ENCODE results near the gene SLC6A18.

Gene SLC6A18

GRCh38 chr5:1241509-1242080 lies 16.4 kb downstream of the SLC6A18 start:
- Mint-ChIP-seq H3K36me3 (no peaks in the 10 kb centered on the region), H3K27ac (no peak overlapping the region), H3K27me3 (peaks cover 1% of the 10 kb centered on the region), H3K4me1 (ENCODE audit: low read depth) (no peaks in the 10 kb centered on the region), H3K4me3 (no peak overlapping the region), H3K9me3 (ENCODE audit: low read depth) (no peaks in the 10 kb centered on the region)

- Mint-ChIP-seq H3K9me3 (ENCODE audit: low read depth) (no peaks in the 10 kb centered on the region), H3K27ac (no peak overlapping the region), H3K36me3 (no peaks in the 10 kb centered on the region), H3K27me3 (peaks cover 4% of the 10 kb centered on the region), H3K4me1 (ENCODE audit: low read depth) (no peaks in the 10 kb centered on the region), H3K4me3 (no peak overlapping the region)
Measured at GRCh38 chr5:1242733-1243486, 17.7 kb downstream of the SLC6A18 start.

GRCh38 chr5:1243487-1244130 lies 18.4 kb downstream of the SLC6A18 start:
- Mint-ChIP-seq H3K27me3 (peaks cover 4% of the 10 kb centered on the region), H3K36me3 (no peaks in the 10 kb centered on the region), H3K4me3 (no peak overlapping the region), H3K9me3 (ENCODE audit: low read depth) (no peaks in the 10 kb centered on the region), H3K27ac (no peak overlapping the region), H3K4me1 (ENCODE audit: low read depth) (no peaks in the 10 kb centered on the region)

- H3K9me3 Mint-ChIP-seq (ENCODE audit: low read depth), result no peaks in the 10 kb centered on the region
- H3K27ac Mint-ChIP-seq, result no peak overlapping the region
- peaks cover 4% of the 10 kb centered on the region for H3K27me3 Mint-ChIP-seq
- no peak overlapping the region for H3K4me3 Mint-ChIP-seq
- H3K4me1 Mint-ChIP-seq (ENCODE audit: low read depth), result no peaks in the 10 kb centered on the region
- no peaks in the 10 kb centered on the region for H3K36me3 Mint-ChIP-seq
Measured at GRCh38 chr5:1244255-1244654, 19.1 kb downstream of the SLC6A18 start.

- Mint-ChIP-seq H3K27me3 (peaks cover 4% of the 10 kb centered on the region), H3K4me3 (no peak overlapping the region), H3K9me3 (ENCODE audit: low read depth) (no peaks in the 10 kb centered on the region), H3K36me3 (no peaks in the 10 kb centered on the region), H3K27ac (no peak overlapping the region), H3K4me1 (ENCODE audit: low read depth) (no peaks in the 10 kb centered on the region)
Measured at GRCh38 chr5:1244976-1245375, 19.8 kb downstream of the SLC6A18 start.

- H3K27ac Mint-ChIP-seq, result no peak overlapping the region
- no peak overlapping the region for H3K4me3 Mint-ChIP-seq
- peaks cover 4% of the 10 kb centered on the region for H3K27me3 Mint-ChIP-seq
- H3K36me3 Mint-ChIP-seq, result no peaks in the 10 kb centered on the region
- no peaks in the 10 kb centered on the region for H3K4me1 Mint-ChIP-seq (ENCODE audit: low read depth)
- H3K9me3 Mint-ChIP-seq (ENCODE audit: low read depth), result no peaks in the 10 kb centered on the region
Measured at GRCh38 chr5:1245905-1246576, 20.9 kb downstream of the SLC6A18 start.

- no peaks in the 10 kb centered on the region for H3K9me3 Mint-ChIP-seq (ENCODE audit: low read depth)
Measured at GRCh38 chr5:1246711-1247431, 21.7 kb downstream of the SLC6A18 start.

GRCh38 chr5:1247811-1248210 lies 22.6 kb downstream of the SLC6A18 start:
- H3K27me3 Mint-ChIP-seq, result peaks cover 4% of the 10 kb centered on the region
- H3K27ac Mint-ChIP-seq, result no peak overlapping the region
- H3K36me3 Mint-ChIP-seq, result no peaks in the 10 kb centered on the region
- no peaks in the 10 kb centered on the region for H3K9me3 Mint-ChIP-seq (ENCODE audit: low read depth)
- no peak overlapping the region for H3K4me3 Mint-ChIP-seq
- H3K4me1 Mint-ChIP-seq (ENCODE audit: low read depth), result no peaks in the 10 kb centered on the region

More at GRCh38 chr5:1246711-1247431, 21.7 kb downstream of the SLC6A18 start:
- Mint-ChIP-seq H3K4me3 (no peak overlapping the region), H3K36me3 (no peaks in the 10 kb centered on the region), H3K4me1 (ENCODE audit: low read depth) (no peaks in the 10 kb centered on the region), H3K27ac (no peak overlapping the region), H3K27me3 (peaks cover 4% of the 10 kb centered on the region)

- H3K27me3 Mint-ChIP-seq, result peaks cover 4% of the 10 kb centered on the region
- H3K9me3 Mint-ChIP-seq (ENCODE audit: low read depth), result no peaks in the 10 kb centered on the region
- H3K4me3 Mint-ChIP-seq, result no peak overlapping the region
- peaks cover 2% of the 10 kb centered on the region for H3K4me1 Mint-ChIP-seq (ENCODE audit: low read depth)
- H3K36me3 Mint-ChIP-seq, result no peaks in the 10 kb centered on the region
- no peak overlapping the region for H3K27ac Mint-ChIP-seq
Measured at GRCh38 chr5:1249366-1250280, 24.4 kb downstream of the SLC6A18 start.

- Mint-ChIP-seq H3K4me3 (no peak overlapping the region), H3K9me3 (ENCODE audit: low read depth) (no peaks in the 10 kb centered on the region), H3K36me3 (no peaks in the 10 kb centered on the region), H3K4me1 (ENCODE audit: low read depth) (peaks cover 17% of the 10 kb centered on the region), H3K27ac (no peak overlapping the region), H3K27me3 (peaks cover 3% of the 10 kb centered on the region)
Measured at GRCh38 chr5:1251678-1252580, 26.7 kb downstream of the SLC6A18 start.

- peaks cover 17% of the 10 kb centered on the region for H3K4me1 Mint-ChIP-seq (ENCODE audit: low read depth)
- no peaks in the 10 kb centered on the region for H3K27me3 Mint-ChIP-seq
- no peaks in the 10 kb centered on the region for H3K9me3 Mint-ChIP-seq (ENCODE audit: low read depth)
- H3K36me3 Mint-ChIP-seq, result no peaks in the 10 kb centered on the region
- H3K4me3 Mint-ChIP-seq, result no peak overlapping the region
- H3K27ac Mint-ChIP-seq, result no peak overlapping the region
Measured at GRCh38 chr5:1252681-1253080, 27.5 kb downstream of the SLC6A18 start.

- no peak overlapping the region for H3K27ac Mint-ChIP-seq
- H3K4me3 Mint-ChIP-seq, result no peak overlapping the region
- no peaks in the 10 kb centered on the region for H3K27me3 Mint-ChIP-seq
- no peaks in the 10 kb centered on the region for H3K9me3 Mint-ChIP-seq (ENCODE audit: low read depth)
- peaks cover 3% of the 10 kb centered on the region for H3K36me3 Mint-ChIP-seq
- peaks cover 17% of the 10 kb centered on the region for H3K4me1 Mint-ChIP-seq (ENCODE audit: low read depth)
Measured at GRCh38 chr5:1253456-1254105, 28.4 kb downstream of the SLC6A18 start.

- no peak overlapping the region for H3K4me3 Mint-ChIP-seq
- H3K4me1 Mint-ChIP-seq (ENCODE audit: low read depth), result peaks cover 17% of the 10 kb centered on the region
- no peak overlapping the region for H3K27ac Mint-ChIP-seq
Measured at GRCh38 chr5:1254196-1254595, 29.0 kb downstream of the SLC6A18 start.

More at GRCh38 chr5:1254196-1254595, 29.0 kb downstream of the SLC6A18 start:
- Mint-ChIP-seq H3K27me3 (no peaks in the 10 kb centered on the region), H3K9me3 (ENCODE audit: low read depth) (no peaks in the 10 kb centered on the region), H3K36me3 (peaks cover 3% of the 10 kb centered on the region)

Data from activated naive CD8-positive, alpha-beta T cell (primary cell).